Occipital lobe (tissue), 2 donors: ENCODE measurements around the gene TENT4B. TPM values are rescaled to one million over a fixed set of nuclear protein-coding genes. Genes with fewer than 3 reads are reported as not detected.
A peak's percentile ranks its signal among the peaks of the same experiment; 100 is the strongest.
"Not testable (repeated sequence)": the region's sequence is repeated elsewhere in the genome, so short reads cannot be mapped to it uniquely, and the experiment has no call there.

Experiments used
- DNase-seq: peaks from one replicate; lab custom pipeline; 2025; lab: John Stamatoyannopoulos, UW
- total RNA-seq: library from RNA; depleted of rRNA; stranded (reverse); fragments of >200 nt; gene quantifications from one replicate; pipeline ENCODE4 v1.2.3, GENCODE V29; 2014

Gene TENT4B
- 31.4 TPM for total RNA-seq

GRCh38 chr16:50152807-50153595 lies at the start of gene TENT4B:
Gene TENT4B, plus strand, starts transcription at chr16:50153306. Its CDS starts 316 bp downstream, at chr16:50153622.
- DNase-seq = peak; percentile 91

GRCh38 chr16:50103764-50104163 lies 49.3 kb upstream of the TENT4B start:
- no peak for DNase-seq

GRCh38 chr16:50114357-50115129 lies 38.6 kb upstream of the TENT4B start:
- no peak for DNase-seq

GRCh38 chr16:50120711-50121110 lies 32.4 kb upstream of the TENT4B start:
- no peak for DNase-seq

- DNase-seq = no peak
Measured at GRCh38 chr16:50121278-50121677, 31.8 kb upstream of the TENT4B start.

GRCh38 chr16:50121721-50122445 lies 31.2 kb upstream of the TENT4B start:
- DNase-seq = no peak

- no peak for DNase-seq
Measured at GRCh38 chr16:50123417-50123816, 29.7 kb upstream of the TENT4B start.

GRCh38 chr16:50124769-50125168 lies 28.3 kb upstream of the TENT4B start:
- DNase-seq = no peak

- DNase-seq = no peak
Measured at GRCh38 chr16:50126183-50126582, 26.9 kb upstream of the TENT4B start.

- not testable (repeated sequence) for DNase-seq
Measured at GRCh38 chr16:50132571-50132970, 20.5 kb upstream of the TENT4B start.

GRCh38 chr16:50133214-50133613 lies 19.9 kb upstream of the TENT4B start:
- DNase-seq = no peak

GRCh38 chr16:50136399-50136798 lies 16.7 kb upstream of the TENT4B start:
- DNase-seq = no peak

- DNase-seq = no peak
Measured at GRCh38 chr16:50137268-50137667, 15.8 kb upstream of the TENT4B start.

- DNase-seq = no peak
Measured at GRCh38 chr16:50139580-50139979, 13.5 kb upstream of the TENT4B start.

- DNase-seq = no peak
Measured at GRCh38 chr16:50144211-50144610, 8.9 kb upstream of the TENT4B start.

- DNase-seq = no peak
Measured at GRCh38 chr16:50146479-50147435, 6.3 kb upstream of the TENT4B start.

GRCh38 chr16:50151322-50151721 lies 1.8 kb upstream of the TENT4B start:
- no peak for DNase-seq

- no peak for DNase-seq
Measured at GRCh38 chr16:50151756-50152155, 1.4 kb upstream of the TENT4B start.

- no peak for DNase-seq
Measured at GRCh38 chr16:50152351-50152806, 727 bp upstream of the TENT4B start.

GRCh38 chr16:50153596-50154419 lies 702 bp downstream of the TENT4B start:
- peak; percentile 77 for DNase-seq
